Motor neuron (in vitro differentiated cells): ENCODE measurements around the gene FOXP3. TPM values are rescaled to one million over a fixed set of nuclear protein-coding genes. Genes with fewer than 3 reads are reported as not detected.
A peak's percentile ranks its signal among the peaks of the same experiment; 100 is the strongest.

Source experiments
- ATAC-seq, 8 experiments: fragments of 200-7000 bp; cut with Tn5 transposase; replicated peaks in 6 of 8; 2 replicates each; pipeline ENCODE4 v1.8.0; 2021; ENCODE audit warnings: mild to moderate bottlenecking in 8 of 8, moderate library complexity in 8 of 8
- H3K27ac ChIP-seq, 2 donors: fragments of 250-450 bp; sonication (Bioruptor Pico); 2 replicates each; pipeline ENCODE4 v1.9.0; 2021; ENCODE audit warnings: antibody characterized with exemption in 2 of 2, mild to moderate bottlenecking in 2 of 2, moderate library complexity in 1 of 2
- H3K4me1 ChIP-seq, 2 donors: fragments of 250-450 bp; sonication (Bioruptor Pico); replicated peaks in 1 of 2; 2 replicates each; pipeline ENCODE4 v1.6.1; 2021; ENCODE audit warnings: antibody characterized with exemption in 2 of 2, mild to moderate bottlenecking in 2 of 2, moderate library complexity in 1 of 2
- H3K4me3 ChIP-seq, 5 donors: fragments of 250-450 bp; sonication (Bioruptor Pico); 2 replicates each; pipeline ENCODE4 v1.9.0; 2021; ENCODE audit warnings: antibody characterized with exemption in 5 of 5, mild to moderate bottlenecking in 5 of 5, moderate library complexity in 4 of 5
- WGBS, 10 experiments: fragments of 450-650 bp; shearing (Covaris generic); methylation state at CpG; one replicate each; pipeline ENCODE4 v1.0.0; 2022; 5-methylcytosine and 5-hydroxymethylcytosine counted together
- in situ Hi-C, 9 experiments: fragments of 400-800 bp; cut with MboI; loops; one replicate each; pipeline ENCODE4 v1.15.0; 2021; ENCODE audit warnings: low sequenced_read_pairs in 9 of 9, low pct_unique_long_range_greater_than_20kb in 2 of 9; ENCODE audit not compliant: unreplicated experiment in 9 of 9
- total RNA-seq, 8 experiments: library from RNA; unstranded; fragments of 300-600 nt; gene quantifications; 2 replicates each; pipeline versions ENCODE4 v1.2.3 to v1.2.4, GENCODE V29; 2022

The FOXP3 gene
- total RNA-seq, 8 experiments from 2014 or later = 0.11 to 0.84 (median 0.26) TPM

GRCh38 chrX:49233887-49234555 is 30.5 kb downstream of the FOXP3 start:
- Histone ChIP-seq H3K4me3 (no peak overlapping the region), H3K4me1 (peaks cover 0 to 4% of the 10 kb centered on the region in 2 donors), H3K27ac (no peak overlapping the region)
- WGBS, 10 experiments = no CpG with 5 or more reads among the region's 56 CpGs
- no peak for ATAC-seq
- in situ Hi-C loops = no loop called here

GRCh38 chrX:49233176-49233575 is 31.3 kb downstream of the FOXP3 start, which contains the start of gene CACNA1F:
TSS of gene CACNA1F (minus strand) at chrX:49233340. CDS start at chrX:49233309, 31 bp downstream.
- ATAC-seq = no peak
- in situ Hi-C loops = no loop called here
- Histone ChIP-seq H3K4me3 (no peak within 1 kb of the TSS), H3K27ac (no peak within 1 kb of the TSS), H3K4me1 (peaks cover 0 to 4% of the 10 kb centered on the region in 2 donors)
- WGBS, 10 experiments = 50 to 55% methylated on average over 1 to 2 of the region's 9 CpGs; no CpG with 5 or more reads in 8 of the 10 experiments

GRCh38 chrX:49232525-49232924 is 32.0 kb downstream of the FOXP3 start:
- Histone ChIP-seq H3K4me1 (peaks cover 0 to 4% of the 10 kb centered on the region in 2 donors), H3K27ac (no peak overlapping the region), H3K4me3 (no peak overlapping the region)
- no peak for ATAC-seq
- in situ Hi-C loops = no loop called here
- WGBS, 10 experiments = 18 to 100% (median 82%) methylated on average over 1 to 2 of the region's 2 CpGs; no CpG with 5 or more reads in 4 of the 10 experiments

- no peak for ATAC-seq
- in situ Hi-C loops = no loop called here
- 29 to 83% methylated on average over 1 to 6 of the region's 10 CpGs; no CpG with 5 or more reads in 8 of the 10 experiments for WGBS, 10 experiments
- H3K4me3 ChIP-seq = no peak overlapping the region
- peaks cover 0 to 4% of the 10 kb centered on the region in 2 donors for H3K4me1 ChIP-seq
- no peak overlapping the region for H3K27ac ChIP-seq
These were observed 33.0 kb downstream of the FOXP3 start for GRCh38 chrX:49231333-49232000.

GRCh38 chrX:49230500-49231232 is 33.8 kb downstream of the FOXP3 start:
- ATAC-seq = peak in 5 of 8 experiments; percentile 30 to 80 (median 52)
- no peak overlapping the region for H3K27ac ChIP-seq
- no peaks in the 10 kb centered on the region for H3K4me1 ChIP-seq
- in situ Hi-C loops = no loop called here
- no peak overlapping the region for H3K4me3 ChIP-seq
- WGBS, 10 experiments = 56% methylated on average over 9 of the region's 44 CpGs; no CpG with 5 or more reads in 9 of the 10 experiments

GRCh38 chrX:49228185-49228584 is 36.3 kb downstream of the FOXP3 start:
- ATAC-seq = no peak
- Histone ChIP-seq H3K4me1 (no peaks in the 10 kb centered on the region), H3K4me3 (no peak overlapping the region), H3K27ac (no peak overlapping the region)
- 65% methylated on average over 2 of the region's 17 CpGs; no CpG with 5 or more reads in 9 of the 10 experiments for WGBS, 10 experiments
- in situ Hi-C loops = no loop called here

GRCh38 chrX:49227726-49228125 is 36.8 kb downstream of the FOXP3 start:
- no peaks in the 10 kb centered on the region for H3K4me1 ChIP-seq
- in situ Hi-C loops = no loop called here
- H3K4me3 ChIP-seq = no peak overlapping the region
- no peak overlapping the region for H3K27ac ChIP-seq
- no peak for ATAC-seq
- WGBS, 10 experiments = 58% methylated on average over 2 of the region's 2 CpGs; no CpG with 5 or more reads in 9 of the 10 experiments

- WGBS, 10 experiments = 82% methylated on average over 6 of the region's 9 CpGs; no CpG with 5 or more reads in 9 of the 10 experiments
- no peak overlapping the region for H3K27ac ChIP-seq
- H3K4me3 ChIP-seq = no peak overlapping the region
- in situ Hi-C loops = no loop called here
- H3K4me1 ChIP-seq = no peaks in the 10 kb centered on the region
- ATAC-seq = no peak
These were observed 37.6 kb downstream of the FOXP3 start for GRCh38 chrX:49226946-49227345.

- no CpG with 5 or more reads among the region's 14 CpGs for WGBS, 10 experiments
- no peak for ATAC-seq
- Histone ChIP-seq H3K4me1 (no peaks in the 10 kb centered on the region), H3K4me3 (no peak overlapping the region), H3K27ac (no peak overlapping the region)
- in situ Hi-C loops = no loop called here
These were observed 38.7 kb downstream of the FOXP3 start for GRCh38 chrX:49225858-49226257.

GRCh38 chrX:49221868-49222267 is 42.6 kb downstream of the FOXP3 start:
- Histone ChIP-seq H3K4me3 (no peak overlapping the region), H3K4me1 (no peaks in the 10 kb centered on the region), H3K27ac (no peak overlapping the region)
- ATAC-seq = no peak
- in situ Hi-C loops = no loop called here
- 0 to 80% (median 17%) methylated on average over 1 of the region's 2 CpGs; no CpG with 5 or more reads in 7 of the 10 experiments for WGBS, 10 experiments

- in situ Hi-C loops = no loop called here
- H3K27ac ChIP-seq = no peak overlapping the region
- no peak overlapping the region for H3K4me3 ChIP-seq
- no peaks in the 10 kb centered on the region for H3K4me1 ChIP-seq
- ATAC-seq = no peak
These were observed 44.4 kb downstream of the FOXP3 start for GRCh38 chrX:49220100-49220499.

GRCh38 chrX:49214996-49215526 is 49.4 kb downstream of the FOXP3 start:
- no peak overlapping the region for H3K27ac ChIP-seq
- 61 to 100% (median 78%) methylated on average over 1 to 7 of the region's 14 CpGs; no CpG with 5 or more reads in 7 of the 10 experiments for WGBS, 10 experiments
- no peaks in the 10 kb centered on the region for H3K4me1 ChIP-seq
- ATAC-seq = no peak
- in situ Hi-C loops = no loop called here
- no peak overlapping the region for H3K4me3 ChIP-seq

- no peak for ATAC-seq
- WGBS, 10 experiments = 20 to 42% methylated on average over 1 to 2 of the region's 2 CpGs; no CpG with 5 or more reads in 8 of the 10 experiments
- Histone ChIP-seq H3K27ac (no peak overlapping the region), H3K4me1 (no peaks in the 10 kb centered on the region), H3K4me3 (no peak overlapping the region)
- in situ Hi-C loops = no loop called here
These were observed 50.1 kb downstream of the FOXP3 start for GRCh38 chrX:49214416-49214815.
